ENCODE data around the gene GLB1L2.
"Not testable (repeated sequence)": the region's sequence is repeated elsewhere in the genome, so short reads cannot be mapped to it uniquely, and the experiment has no call there.

GRCh38 chr11:134321373-134321772 lies 10.4 kb upstream of the GLB1L2 start:
- not testable (repeated sequence) for TF ChIP-seq CTCF (IDR thresholded peaks at IDR 0.05; ENCODE audit: borderline replicate concordance, extremely low read depth, low read length, poor library complexity, severe bottlenecking); EZH2 (IDR thresholded peaks at IDR 0.05; ENCODE audit: borderline replicate concordance, low read depth, low read length, severe bottlenecking)

All from DND-41 (cell line).